Neural progenitor cell (in vitro differentiated cells): ENCODE measurements around the gene SLC44A1.

Experiments
- EZH2phosphoT487 ChIP-seq: fragments of 200-600 bp; sonication (generic); IDR thresholded peaks from 2 replicates; pipeline ENCODE4 v1.6.1; 2017; ENCODE audit warnings: antibody characterized with exemption
- TF ChIP-seq, protein P1 (sequence below): fragments of 200-600 bp; sonication (generic); IDR thresholded peaks from 2 replicates; pipeline ENCODE4 v1.5.1; 2017; ENCODE audit warnings: antibody characterized with exemption, mild to moderate bottlenecking

DNA sequence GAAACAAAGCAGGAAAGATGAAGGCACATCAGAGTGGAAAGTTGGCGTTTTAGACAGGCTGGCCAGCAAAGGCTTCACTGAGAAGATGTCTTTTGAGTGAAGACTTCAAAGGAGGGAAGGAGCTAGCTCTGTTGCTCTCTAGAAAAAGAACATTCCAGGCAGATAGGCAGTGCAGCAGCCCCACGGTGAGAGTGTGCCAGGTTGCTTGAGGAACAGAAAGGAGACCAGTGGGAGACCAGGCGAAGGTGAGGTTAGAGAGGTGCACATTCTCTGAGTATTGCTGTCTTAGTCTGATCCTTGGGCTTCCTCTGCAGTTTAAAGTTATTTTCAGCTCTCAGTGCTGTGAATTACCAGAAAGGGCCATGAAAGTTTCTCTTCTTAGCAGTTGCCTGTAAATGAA, 83.8 kb downstream of the SLC44A1 start:
- TF ChIP-seq, protein P1, sequence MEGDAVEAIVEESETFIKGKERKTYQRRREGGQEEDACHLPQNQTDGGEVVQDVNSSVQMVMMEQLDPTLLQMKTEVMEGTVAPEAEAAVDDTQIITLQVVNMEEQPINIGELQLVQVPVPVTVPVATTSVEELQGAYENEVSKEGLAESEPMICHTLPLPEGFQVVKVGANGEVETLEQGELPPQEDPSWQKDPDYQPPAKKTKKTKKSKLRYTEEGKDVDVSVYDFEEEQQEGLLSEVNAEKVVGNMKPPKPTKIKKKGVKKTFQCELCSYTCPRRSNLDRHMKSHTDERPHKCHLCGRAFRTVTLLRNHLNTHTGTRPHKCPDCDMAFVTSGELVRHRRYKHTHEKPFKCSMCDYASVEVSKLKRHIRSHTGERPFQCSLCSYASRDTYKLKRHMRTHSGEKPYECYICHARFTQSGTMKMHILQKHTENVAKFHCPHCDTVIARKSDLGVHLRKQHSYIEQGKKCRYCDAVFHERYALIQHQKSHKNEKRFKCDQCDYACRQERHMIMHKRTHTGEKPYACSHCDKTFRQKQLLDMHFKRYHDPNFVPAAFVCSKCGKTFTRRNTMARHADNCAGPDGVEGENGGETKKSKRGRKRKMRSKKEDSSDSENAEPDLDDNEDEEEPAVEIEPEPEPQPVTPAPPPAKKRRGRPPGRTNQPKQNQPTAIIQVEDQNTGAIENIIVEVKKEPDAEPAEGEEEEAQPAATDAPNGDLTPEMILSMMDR: no peak
- no peak for TF ChIP-seq EZH2phosphoT487
